Panc1 (cell line): ENCODE measurements around the gene BAIAP3.
A peak's percentile ranks its signal among the peaks of the same experiment; 100 is the strongest.

Experiments used
- POLR2AphosphoS5 ChIP-seq: IDR thresholded peaks from 2 replicates; pipeline ENCODE4 v1.6.1; 2012; ENCODE audit warnings: mild to moderate bottlenecking, low read depth, low read length, moderate library complexity
- TF ChIP-seq, protein P1 (sequence below): fragments of 450-650 bp; IDR thresholded peaks from 2 replicates; pipeline ENCODE4 v1.5.1; 2017; ENCODE audit warnings: mild to moderate bottlenecking

GRCh38 chr16:1300664-1301476, 32.6 kb upstream of the BAIAP3 start:
- TF ChIP-seq, protein P1, sequence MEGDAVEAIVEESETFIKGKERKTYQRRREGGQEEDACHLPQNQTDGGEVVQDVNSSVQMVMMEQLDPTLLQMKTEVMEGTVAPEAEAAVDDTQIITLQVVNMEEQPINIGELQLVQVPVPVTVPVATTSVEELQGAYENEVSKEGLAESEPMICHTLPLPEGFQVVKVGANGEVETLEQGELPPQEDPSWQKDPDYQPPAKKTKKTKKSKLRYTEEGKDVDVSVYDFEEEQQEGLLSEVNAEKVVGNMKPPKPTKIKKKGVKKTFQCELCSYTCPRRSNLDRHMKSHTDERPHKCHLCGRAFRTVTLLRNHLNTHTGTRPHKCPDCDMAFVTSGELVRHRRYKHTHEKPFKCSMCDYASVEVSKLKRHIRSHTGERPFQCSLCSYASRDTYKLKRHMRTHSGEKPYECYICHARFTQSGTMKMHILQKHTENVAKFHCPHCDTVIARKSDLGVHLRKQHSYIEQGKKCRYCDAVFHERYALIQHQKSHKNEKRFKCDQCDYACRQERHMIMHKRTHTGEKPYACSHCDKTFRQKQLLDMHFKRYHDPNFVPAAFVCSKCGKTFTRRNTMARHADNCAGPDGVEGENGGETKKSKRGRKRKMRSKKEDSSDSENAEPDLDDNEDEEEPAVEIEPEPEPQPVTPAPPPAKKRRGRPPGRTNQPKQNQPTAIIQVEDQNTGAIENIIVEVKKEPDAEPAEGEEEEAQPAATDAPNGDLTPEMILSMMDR = peak; percentile 98
- no peak for TF ChIP-seq POLR2AphosphoS5
